NCI-H510A (cell line): ENCODE measurements around the gene PRKAG3.

ENCODE experiments used
- DNase-seq: peaks from one replicate; lab custom pipeline; 2025; lab: John Stamatoyannopoulos, UW

The PRKAG3 gene

GRCh38 chr2:218839430-218839829 lies 7.8 kb upstream of the PRKAG3 start:
- DNase-seq = no peak

- DNase-seq = no peak
Measured at GRCh38 chr2:218837495-218837894, 5.9 kb upstream of the PRKAG3 start.

- no peak for DNase-seq
Measured at GRCh38 chr2:218834685-218835084, 3.1 kb upstream of the PRKAG3 start.

GRCh38 chr2:218833023-218833609 lies 1.5 kb upstream of the PRKAG3 start:
- DNase-seq = no peak

- DNase-seq = no peak
Measured at GRCh38 chr2:218832520-218832919, 917 bp upstream of the PRKAG3 start.

- no peak for DNase-seq
Measured at GRCh38 chr2:218832081-218832480, 478 bp upstream of the PRKAG3 start.

GRCh38 chr2:218830526-218831306 lies 887 bp downstream of the PRKAG3 start:
- DNase-seq = no peak

GRCh38 chr2:218829868-218830451 lies 1.6 kb downstream of the PRKAG3 start:
- peak; percentile 74 for DNase-seq

- no peak for DNase-seq
Measured at GRCh38 chr2:218828477-218828778, 3.2 kb downstream of the PRKAG3 start.

GRCh38 chr2:218827701-218828476 lies 3.7 kb downstream of the PRKAG3 start:
- DNase-seq = no peak

GRCh38 chr2:218826791-218827190 lies 4.8 kb downstream of the PRKAG3 start:
- no peak for DNase-seq

- DNase-seq = no peak
Measured at GRCh38 chr2:218824004-218824403, 7.6 kb downstream of the PRKAG3 start.

- DNase-seq = no peak
Measured at GRCh38 chr2:218823196-218823855, 8.3 kb downstream of the PRKAG3 start.

- DNase-seq = no peak
Measured at GRCh38 chr2:218822622-218823021, 9.0 kb downstream of the PRKAG3 start.

- no peak for DNase-seq
Measured at GRCh38 chr2:218821605-218822211, 9.9 kb downstream of the PRKAG3 start.

GRCh38 chr2:218820746-218821369 lies 10.7 kb downstream of the PRKAG3 start:
- no peak for DNase-seq

GRCh38 chr2:218819093-218819492 lies 12.5 kb downstream of the PRKAG3 start:
- DNase-seq = no peak

GRCh38 chr2:218816561-218817011 lies 15.0 kb downstream of the PRKAG3 start:
- DNase-seq = no peak

- DNase-seq = no peak
Measured at GRCh38 chr2:218815649-218816048, 16.0 kb downstream of the PRKAG3 start.

- DNase-seq = no peak
Measured at GRCh38 chr2:218815244-218815637, 16.4 kb downstream of the PRKAG3 start.

- no peak for DNase-seq
Measured at GRCh38 chr2:218814540-218815243, 16.9 kb downstream of the PRKAG3 start.
